Gastroesophageal sphincter (tissue), 3 donors: Measurements from ENCODE around the gene C9orf85.

Source experiments
- CTCF ChIP-seq, 4 experiments: fragments of 200-600 bp in 2 of 4; fragments of 450-650 bp in 2 of 4; sonication (generic) in 1 of 4; IDR thresholded peaks; one replicate each; pipeline ENCODE4 v1.5.1; 2017 to 2019; ENCODE audit warnings: antibody characterized with exemption in 4 of 4, mild to moderate bottlenecking in 2 of 4, moderate library complexity in 2 of 4
- EP300 ChIP-seq: sonication (generic); formaldehyde crosslinking; IDR thresholded peaks from one replicate; pipeline ENCODE4 v1.6.1; 2017; ENCODE audit warnings: antibody characterized with exemption, mild to moderate bottlenecking

GRCh38 chr9:71924576-71924975 is 13.1 kb downstream of the C9orf85 start:
- no peak for TF ChIP-seq EP300
- TF ChIP-seq CTCF (IDR thresholded peaks at IDR 0.05), result no peak
